Measurements from ENCODE around the gene ALG12.

- TF ChIP-seq CTCF (IDR thresholded peaks at IDR 0.05) (no peak), POLR2A (IDR thresholded peaks at IDR 0.05) (no peak)
Measured at GRCh38 chr22:49951678-49951985, 33.4 kb upstream of the ALG12 start.

Measured in Peyer's patch (tissue), 4 donors.